ENCODE results near the gene UNC5B.
A peak's percentile ranks its signal among the peaks of the same experiment; 100 is the strongest.

UNC5B gene

DNA sequence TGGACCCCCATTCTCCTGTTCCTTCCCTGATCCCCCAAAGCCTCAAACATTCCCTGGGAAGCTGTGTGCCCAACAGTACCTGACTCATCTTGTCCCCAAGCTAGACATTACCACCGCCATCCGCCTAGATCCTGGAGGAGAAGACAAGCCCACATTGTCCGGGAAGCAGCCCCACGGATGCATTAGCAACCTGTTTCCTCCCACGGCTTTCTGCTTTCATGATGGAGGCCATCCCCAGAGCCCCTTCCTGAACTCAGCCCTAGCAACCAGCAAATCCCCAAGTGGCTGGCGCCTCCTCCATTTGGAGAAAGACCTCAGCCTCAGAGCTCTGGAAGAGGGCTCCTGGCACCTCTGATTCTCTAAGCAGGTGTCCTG lies 104.4 kb downstream of the UNC5B start:
- Histone ChIP-seq H4K20me1 (ENCODE audit: insufficient read depth, low read length) (no peaks in the 10 kb centered on the region), H3K9ac (ENCODE audit: low read length) (no peak overlapping the region), H3K36me3 (replicated peaks; ENCODE audit: insufficient read depth, low read length) (no peaks in the 10 kb centered on the region), H2AFZ (ENCODE audit: low read length) (no peak overlapping the region; the same call in 1 of the 2 replicates), H3K4me2 (ENCODE audit: low read depth, low read length) (peak overlapping the region; percentile 37), H3K4me3 (ENCODE audit: low read length) (no peak overlapping the region), H3K9me2 (replicated peaks; ENCODE audit: insufficient read depth, low read length) (no peaks in the 10 kb centered on the region), H3K79me2 (ENCODE audit: low read length) (no peaks in the 10 kb centered on the region), H3K27me3 (replicated peaks; ENCODE audit: insufficient read depth, low read length) (peaks cover 4% of the 10 kb centered on the region; the same call in 1 of the 2 replicates), H3K4me1 (ENCODE audit: low read length) (peaks cover 16% of the 10 kb centered on the region), H3F3A (ENCODE audit: insufficient read depth, low read length) (peaks cover 12% of the 10 kb centered on the region), H3K9me3 (replicated peaks; ENCODE audit: insufficient read depth, low read length) (no peaks in the 10 kb centered on the region), H3K27ac (ENCODE audit: low read length) (peak overlapping the region; percentile 26; the same call in 1 of the 2 replicates)
- TF ChIP-seq, protein P1, sequence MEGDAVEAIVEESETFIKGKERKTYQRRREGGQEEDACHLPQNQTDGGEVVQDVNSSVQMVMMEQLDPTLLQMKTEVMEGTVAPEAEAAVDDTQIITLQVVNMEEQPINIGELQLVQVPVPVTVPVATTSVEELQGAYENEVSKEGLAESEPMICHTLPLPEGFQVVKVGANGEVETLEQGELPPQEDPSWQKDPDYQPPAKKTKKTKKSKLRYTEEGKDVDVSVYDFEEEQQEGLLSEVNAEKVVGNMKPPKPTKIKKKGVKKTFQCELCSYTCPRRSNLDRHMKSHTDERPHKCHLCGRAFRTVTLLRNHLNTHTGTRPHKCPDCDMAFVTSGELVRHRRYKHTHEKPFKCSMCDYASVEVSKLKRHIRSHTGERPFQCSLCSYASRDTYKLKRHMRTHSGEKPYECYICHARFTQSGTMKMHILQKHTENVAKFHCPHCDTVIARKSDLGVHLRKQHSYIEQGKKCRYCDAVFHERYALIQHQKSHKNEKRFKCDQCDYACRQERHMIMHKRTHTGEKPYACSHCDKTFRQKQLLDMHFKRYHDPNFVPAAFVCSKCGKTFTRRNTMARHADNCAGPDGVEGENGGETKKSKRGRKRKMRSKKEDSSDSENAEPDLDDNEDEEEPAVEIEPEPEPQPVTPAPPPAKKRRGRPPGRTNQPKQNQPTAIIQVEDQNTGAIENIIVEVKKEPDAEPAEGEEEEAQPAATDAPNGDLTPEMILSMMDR (IDR thresholded peaks at IDR 0.05; ENCODE audit: low read length): no peak
- no peak for TF ChIP-seq EZH2 (optimal IDR thresholded peaks at IDR 0.05; ENCODE audit: low read depth, low read length)
- TF ChIP-seq EZH2phosphoT487 (IDR thresholded peaks at IDR 0.05; ENCODE audit: low read length): no peak
- no peak for DNase-seq

DNA sequence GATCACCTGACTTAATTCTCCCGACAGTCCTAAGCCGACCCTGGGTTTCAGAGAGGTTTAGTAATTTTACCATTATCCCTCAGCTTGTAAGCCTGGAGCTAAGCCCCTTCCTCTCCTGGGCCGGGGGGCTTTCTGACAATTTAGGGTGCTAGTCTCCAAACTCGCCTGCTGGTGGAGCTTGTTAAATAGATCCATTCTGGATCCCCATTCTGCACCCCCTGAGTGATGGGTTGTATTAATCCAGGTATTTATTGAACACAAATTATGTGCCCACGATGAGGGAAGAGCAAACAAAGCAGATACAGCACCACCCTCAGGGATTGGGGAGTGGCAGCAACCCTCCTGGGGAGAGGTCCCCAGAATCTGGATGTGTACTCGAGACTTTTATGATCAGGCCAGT lies 105.4 kb downstream of the UNC5B start:
- no peaks in the 10 kb centered on the region for H3K36me3 ChIP-seq (replicated peaks; ENCODE audit: insufficient read depth, low read length)
- no peak overlapping the region for H2AFZ ChIP-seq (ENCODE audit: low read length)
- peaks cover 12% of the 10 kb centered on the region for H3F3A ChIP-seq (ENCODE audit: insufficient read depth, low read length)
- peaks cover 4% of the 10 kb centered on the region; the same call in 1 of the 2 replicates for H3K27me3 ChIP-seq (replicated peaks; ENCODE audit: insufficient read depth, low read length)
- H3K27ac ChIP-seq (ENCODE audit: low read length): no peak overlapping the region
- H3K4me1 ChIP-seq (ENCODE audit: low read length): peaks cover 16% of the 10 kb centered on the region
- H3K4me3 ChIP-seq (ENCODE audit: low read length): no peak overlapping the region
- H3K9me2 ChIP-seq (replicated peaks; ENCODE audit: insufficient read depth, low read length): no peaks in the 10 kb centered on the region
- H3K79me2 ChIP-seq (ENCODE audit: low read length): no peaks in the 10 kb centered on the region
- TF ChIP-seq, protein P1 (IDR thresholded peaks at IDR 0.05; ENCODE audit: low read length): no peak
- TF ChIP-seq EZH2phosphoT487 (IDR thresholded peaks at IDR 0.05; ENCODE audit: low read length) (no peak), EZH2 (optimal IDR thresholded peaks at IDR 0.05; ENCODE audit: low read depth, low read length) (no peak)
- H3K4me2 ChIP-seq (ENCODE audit: low read depth, low read length): no peak overlapping the region
- H4K20me1 ChIP-seq (ENCODE audit: insufficient read depth, low read length): no peaks in the 10 kb centered on the region
- DNase-seq: no peak
- H3K9me3 ChIP-seq (replicated peaks; ENCODE audit: insufficient read depth, low read length): no peaks in the 10 kb centered on the region
- no peak overlapping the region for H3K9ac ChIP-seq (ENCODE audit: low read length)

DNA sequence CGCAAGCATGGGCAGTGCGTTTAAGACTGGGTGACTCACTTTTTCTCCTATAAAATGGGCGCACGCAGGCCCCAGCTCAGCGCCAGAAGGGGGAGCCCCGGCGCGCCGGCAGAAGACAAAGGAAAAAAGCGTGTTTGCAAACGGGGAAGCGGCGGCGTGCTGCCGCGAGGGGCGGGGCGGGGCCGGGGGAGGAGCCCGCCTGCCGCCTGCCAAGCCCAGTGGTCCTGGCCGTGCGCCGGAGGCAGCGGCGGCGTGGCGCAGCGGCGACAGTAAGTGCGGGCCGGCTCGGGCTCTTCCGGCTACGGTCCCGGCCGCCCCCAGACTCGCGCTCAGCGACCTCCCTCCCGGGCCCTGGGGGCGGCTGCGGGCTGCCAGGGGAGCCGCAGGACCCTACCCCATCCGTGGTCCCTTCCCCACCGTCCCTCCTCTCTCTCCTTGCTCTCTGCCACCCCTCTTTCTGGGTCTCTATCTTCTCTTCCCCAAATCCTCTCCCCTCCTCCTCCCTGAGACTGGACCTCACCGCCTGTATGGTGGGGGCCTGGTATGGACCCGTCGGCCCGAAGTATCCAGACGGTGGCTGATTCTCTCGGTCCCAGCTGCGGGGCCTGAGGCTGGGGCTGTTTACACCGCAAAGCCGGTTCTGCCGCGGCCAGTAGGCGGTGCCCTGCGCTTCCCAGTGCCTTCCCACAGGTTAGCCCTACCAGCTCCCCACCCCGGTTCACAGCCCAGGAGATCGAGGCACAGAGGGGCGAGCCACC lies 106.9 kb downstream of the UNC5B start, which contains the start of gene SLC29A3:
TSS of gene SLC29A3 (plus strand) at position 218 of the 758 bp plus-strand sequence. CDS start at position 269, 51 bp downstream.
- H3K27me3 ChIP-seq (replicated peaks; ENCODE audit: insufficient read depth, low read length): no peaks in the 10 kb centered on the region
- no peaks in the 10 kb centered on the region for H3K9me2 ChIP-seq (replicated peaks; ENCODE audit: insufficient read depth, low read length)
- H3K9me3 ChIP-seq (replicated peaks; ENCODE audit: insufficient read depth, low read length): no peaks in the 10 kb centered on the region
- TF ChIP-seq, protein P1 (IDR thresholded peaks at IDR 0.05; ENCODE audit: low read length): peak; percentile 66
- TF ChIP-seq EZH2 (optimal IDR thresholded peaks at IDR 0.05; ENCODE audit: low read depth, low read length): no peak
- no peak for TF ChIP-seq EZH2phosphoT487 (IDR thresholded peaks at IDR 0.05; ENCODE audit: low read length)
- peaks cover 12% of the 10 kb centered on the region for H3F3A ChIP-seq (ENCODE audit: insufficient read depth, low read length)
- H3K9ac ChIP-seq (ENCODE audit: low read length): peak within 1 kb of the TSS; percentile 65; the same call in 1 of the 2 replicates
- H3K79me2 ChIP-seq (ENCODE audit: low read length): no peaks in the 10 kb centered on the region
- H3K4me3 ChIP-seq (ENCODE audit: low read length): peak within 1 kb of the TSS; percentile 82
- H4K20me1 ChIP-seq (ENCODE audit: insufficient read depth, low read length): no peaks in the 10 kb centered on the region
- DNase-seq: peak; percentile 83
- H3K36me3 ChIP-seq (replicated peaks; ENCODE audit: insufficient read depth, low read length): no peaks in the 10 kb centered on the region
- H3K27ac ChIP-seq (ENCODE audit: low read length): no peak within 1 kb of the TSS
- H2AFZ ChIP-seq (ENCODE audit: low read length): peak within 1 kb of the TSS; percentile 98
- H3K4me1 ChIP-seq (ENCODE audit: low read length): peaks cover 16% of the 10 kb centered on the region
- peak within 1 kb of the TSS; percentile 78 for H3K4me2 ChIP-seq (ENCODE audit: low read depth, low read length)
